ENCODE results near the gene NUDT22.

GRCh38 chr11:64246871-64247728 lies 21.0 kb downstream of the NUDT22 start, which contains the start of gene PPP1R14B:
- no peak for TF ChIP-seq TAF1 (IDR thresholded peaks at IDR 0.05; ENCODE audit: low read depth, low read length)
- TF ChIP-seq POLR2AphosphoS5 (IDR thresholded peaks at IDR 0.05; ENCODE audit: low read depth, low read length), result no peak
- TF ChIP-seq POLR2A (IDR thresholded peaks at IDR 0.05; ENCODE audit: low read depth, low read length), result no peak
- no peak for TF ChIP-seq SPI1 (IDR thresholded peaks at IDR 0.05; ENCODE audit: low read depth, low read length)
- no peak for TF ChIP-seq POU2F2 (IDR thresholded peaks at IDR 0.05; ENCODE audit: low read depth, low read length)
- TF ChIP-seq PAX5 (IDR thresholded peaks at IDR 0.05; ENCODE audit: insufficient read depth, low read length, severe bottlenecking), result no peak
